GM21526 (cell line): ENCODE results near the gene TLL2.
"Not testable (repeated sequence)": the region's sequence is repeated elsewhere in the genome, so short reads cannot be mapped to it uniquely, and the experiment has no call there.

ENCODE experiments used
- ATAC-seq: cut with Tn5 transposase; IDR thresholded peaks from one replicate; pipeline ENCODE4 v1.9.1; 2021; ENCODE audit warnings: moderate library complexity; ENCODE audit not compliant: unreplicated experiment, low FRiP score

The TLL2 gene

DNA sequence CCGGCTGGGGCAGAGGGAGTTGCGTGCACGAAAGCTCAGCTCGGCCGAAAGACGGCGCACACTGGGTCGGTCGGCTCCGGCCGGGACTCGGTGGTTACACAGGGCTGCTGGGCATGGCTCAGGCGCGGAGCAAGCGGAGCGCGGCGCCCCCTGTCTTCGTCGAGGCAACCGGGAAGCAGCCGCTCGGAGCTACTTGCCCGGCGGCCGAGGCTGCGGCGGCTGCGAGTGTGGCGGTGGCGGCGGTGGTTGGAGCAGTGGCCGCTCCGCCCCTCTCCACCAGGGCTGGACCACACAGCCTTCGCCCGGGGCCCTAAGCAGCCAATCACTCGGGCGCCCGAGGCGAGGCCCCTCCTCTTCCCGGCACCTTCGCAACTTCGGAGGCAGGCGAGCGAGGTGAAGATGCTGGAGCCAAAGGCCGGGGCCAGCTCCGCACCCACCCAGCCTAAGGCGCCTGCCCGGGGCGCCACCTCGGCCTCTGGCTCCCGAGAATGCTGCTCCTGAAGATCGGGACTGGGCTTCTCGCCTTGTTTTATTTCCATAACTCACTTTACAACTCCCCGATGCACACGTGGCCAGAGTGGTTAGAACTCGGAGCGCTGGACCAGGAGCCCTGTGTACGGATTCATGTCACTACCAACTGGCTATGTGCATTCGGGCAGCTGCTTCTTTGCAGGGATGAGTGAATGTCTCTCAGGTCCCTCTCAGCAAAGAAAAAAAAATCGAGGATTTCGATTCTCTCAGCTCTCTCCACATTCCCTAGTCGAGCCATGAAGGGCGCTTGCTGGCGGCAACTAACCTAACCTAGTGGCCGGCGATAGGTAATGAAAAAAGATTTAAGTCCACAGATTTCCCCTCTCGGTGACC, at the start of gene TLL2:
Gene TLL2 (minus strand): TSS at position 229 of the 864 bp plus-strand sequence. CDS start 241 bp downstream, outside the sequence.
- peak; percentile 84 for ATAC-seq

DNA sequence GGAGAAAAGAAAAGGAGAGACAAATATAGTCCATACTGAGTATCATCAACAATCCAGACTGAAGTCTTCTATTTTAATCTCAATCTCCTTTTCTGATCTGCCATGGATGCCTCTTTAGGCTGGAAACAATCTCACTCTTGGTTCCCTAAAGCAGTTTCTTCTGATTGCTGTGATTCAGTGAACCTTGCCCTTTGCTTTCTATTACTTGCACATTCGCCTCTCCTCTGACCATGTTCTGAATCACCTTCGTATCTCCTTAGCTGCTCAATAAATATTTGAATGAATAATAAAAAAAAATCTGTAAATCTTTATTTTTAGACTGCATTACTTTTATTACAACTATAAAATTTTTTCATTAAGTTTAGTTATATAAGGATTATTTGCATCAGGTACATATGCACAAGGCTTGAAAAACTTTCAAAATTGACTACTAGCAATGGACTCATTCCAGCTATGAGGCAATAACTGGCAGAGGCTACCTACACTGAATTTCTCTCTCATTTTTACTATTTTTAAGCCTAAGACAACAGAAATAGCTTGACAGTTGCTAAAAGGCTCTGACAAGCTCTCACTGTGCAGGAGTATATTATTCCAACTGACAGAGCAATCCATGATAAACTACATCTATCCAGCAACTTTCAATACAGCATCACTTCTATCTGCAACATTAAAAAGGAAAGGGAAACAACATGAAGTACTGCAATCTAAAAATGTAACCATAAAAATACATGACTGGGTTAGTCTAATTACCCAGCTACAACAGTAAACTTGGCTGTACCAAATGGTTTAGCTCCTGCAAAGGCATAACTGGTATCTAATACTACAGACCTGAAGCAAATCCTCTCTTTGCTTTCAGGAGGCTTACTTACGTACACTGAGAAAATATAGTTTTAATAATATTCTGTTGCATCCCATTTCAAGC, 47.5 kb upstream of the TLL2 start:
- ATAC-seq: no peak

DNA sequence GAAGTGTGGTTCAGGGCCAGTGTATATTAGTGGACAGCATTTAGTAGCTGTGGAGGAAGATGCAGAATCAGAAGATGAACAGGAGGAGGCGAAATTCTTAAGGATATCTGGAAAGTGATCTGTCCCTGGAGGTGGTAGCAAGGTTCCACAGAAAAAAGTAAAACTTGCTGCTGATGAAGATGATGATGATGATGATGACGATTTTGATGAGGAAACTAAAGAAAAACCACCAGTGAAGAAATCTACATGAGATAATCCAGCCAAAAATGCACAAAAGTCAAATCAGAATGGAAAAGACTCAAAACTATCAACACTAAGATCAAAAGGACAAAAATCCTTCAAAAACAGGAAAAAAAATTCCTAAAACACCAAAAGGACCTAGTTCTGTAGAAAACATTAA, 46.8 kb upstream of the TLL2 start:
- no peak for ATAC-seq

DNA sequence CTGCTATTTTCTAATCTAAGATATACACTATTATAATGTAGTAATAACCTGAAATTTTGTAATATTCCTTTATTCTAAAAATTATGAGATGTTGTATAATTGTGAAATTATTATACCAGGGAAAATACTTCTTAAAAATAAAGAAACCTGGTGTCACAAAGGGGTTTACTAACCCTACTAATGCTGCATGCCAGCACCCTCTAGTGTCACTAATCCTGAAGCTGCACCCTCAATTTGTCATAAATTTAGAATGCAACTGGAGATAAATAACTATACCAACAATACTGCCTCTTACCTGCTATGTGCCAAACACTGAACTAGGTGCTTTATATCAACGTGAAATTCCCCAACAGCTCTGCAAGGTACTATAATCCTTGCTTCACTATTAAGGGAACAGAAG, 42.3 kb upstream of the TLL2 start:
- ATAC-seq: no peak

DNA sequence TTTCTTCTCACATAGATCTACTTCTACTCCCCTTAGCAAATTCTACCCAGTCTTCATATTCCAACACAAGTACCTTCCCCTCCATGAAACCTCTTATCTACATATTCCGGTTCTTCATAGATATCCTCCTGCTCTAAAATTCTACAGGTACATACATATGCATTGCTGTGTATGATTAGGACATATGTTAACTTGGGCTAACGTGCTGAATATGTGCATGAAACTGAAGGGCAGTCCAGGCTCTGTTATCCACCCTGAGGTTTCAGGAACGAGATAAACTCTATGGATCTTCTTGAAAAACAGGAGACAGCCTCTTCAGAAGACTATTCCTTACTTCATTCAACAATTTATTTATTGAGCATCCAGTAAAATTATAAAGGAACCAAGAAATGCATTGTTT, 41.6 kb upstream of the TLL2 start:
- no peak for ATAC-seq

DNA sequence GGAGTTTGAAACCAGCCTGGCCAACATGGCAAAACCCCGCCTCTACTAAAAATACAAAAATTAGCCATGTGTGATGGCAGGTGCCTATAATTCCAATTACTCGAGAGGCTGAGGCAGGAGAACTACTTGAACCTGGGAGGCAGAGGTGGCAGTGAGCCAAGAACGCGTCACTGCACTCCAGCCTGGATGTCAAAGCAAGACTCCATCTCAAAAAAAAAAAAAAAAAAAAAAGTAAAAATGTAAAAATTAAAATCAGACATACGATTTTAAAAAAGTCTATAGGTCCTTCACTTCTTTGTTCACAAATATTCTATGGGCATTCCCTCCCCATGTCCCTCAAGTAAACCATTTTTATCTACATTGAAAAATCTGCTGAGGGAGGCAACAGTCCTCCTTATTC, 34.9 kb upstream of the TLL2 start:
- no peak for ATAC-seq

DNA sequence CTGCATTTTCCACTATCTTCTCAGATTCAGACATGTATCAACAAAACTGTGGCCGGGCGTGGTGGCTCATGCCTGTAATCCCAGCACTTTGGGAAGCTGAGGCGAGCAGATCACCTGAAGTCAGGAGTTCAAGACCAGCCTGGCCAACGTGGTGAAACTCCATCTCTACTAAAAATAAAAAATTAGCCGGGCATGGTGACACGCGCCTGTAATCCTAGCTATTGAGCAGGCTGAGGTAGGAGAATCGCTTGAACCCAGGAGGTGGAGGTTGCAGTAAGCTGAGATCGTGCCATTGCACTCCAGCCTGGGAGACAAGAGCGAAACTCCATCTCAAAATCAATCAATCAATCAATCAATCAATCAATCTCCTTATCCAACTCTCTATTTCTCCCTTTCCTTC, 31.8 kb upstream of the TLL2 start:
- ATAC-seq: not testable (repeated sequence)

DNA sequence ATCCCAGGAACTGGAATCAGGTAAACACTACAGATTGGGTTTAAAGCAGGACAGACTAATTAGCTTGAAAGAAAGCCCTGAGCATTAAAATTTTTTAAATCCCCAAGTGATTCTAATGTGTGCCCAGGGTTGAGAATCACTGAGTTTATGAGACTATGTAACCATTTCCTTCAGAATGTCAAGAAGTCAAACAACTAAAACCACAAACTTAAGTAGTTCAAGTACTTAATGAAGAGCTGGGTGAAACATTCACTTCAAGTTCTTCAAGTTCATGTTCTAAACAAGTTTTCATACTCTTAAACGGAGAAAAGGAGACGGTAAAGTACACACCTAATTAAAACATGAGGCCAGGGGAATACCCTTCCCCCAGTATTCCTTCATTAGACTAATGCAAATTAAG, 28.2 kb upstream of the TLL2 start:
- ATAC-seq: no peak

DNA sequence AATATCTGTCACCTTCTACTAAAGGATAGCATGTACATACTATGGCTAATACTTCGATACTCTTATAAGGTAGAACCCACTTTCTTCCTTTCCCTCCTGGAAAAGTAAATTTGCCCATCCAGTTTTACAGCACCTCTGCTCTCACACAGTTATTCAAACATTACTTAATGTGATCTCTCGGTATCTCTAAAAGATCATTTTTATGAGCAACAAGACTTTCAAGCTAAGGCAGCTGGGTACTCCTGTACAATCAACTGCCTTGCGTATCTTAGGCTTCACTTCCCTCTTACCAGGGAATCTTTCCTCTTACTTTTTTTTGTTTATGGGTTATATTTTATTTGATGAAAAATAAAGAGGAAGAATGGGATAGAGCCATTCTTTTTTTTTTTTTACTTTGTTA, 26.5 kb upstream of the TLL2 start:
- no peak for ATAC-seq

DNA sequence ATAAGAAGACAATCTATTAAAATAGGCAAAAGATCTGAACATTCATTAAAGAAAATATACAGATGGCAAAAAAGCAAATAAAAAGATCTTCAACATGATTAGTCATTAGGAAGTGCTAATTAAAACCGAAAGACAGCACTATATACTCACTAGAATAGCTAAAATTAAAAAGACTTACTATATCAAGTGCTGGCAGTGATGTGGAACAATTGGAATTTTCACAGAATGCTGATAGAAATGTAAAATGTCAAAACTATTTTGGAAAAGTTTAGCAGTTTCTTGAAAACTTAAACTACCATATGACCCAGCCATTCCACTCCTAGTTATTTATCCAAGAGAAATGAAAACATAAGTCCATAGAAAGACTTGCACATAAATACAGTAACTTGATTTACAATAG, 25.0 kb upstream of the TLL2 start:
- ATAC-seq: no peak

DNA sequence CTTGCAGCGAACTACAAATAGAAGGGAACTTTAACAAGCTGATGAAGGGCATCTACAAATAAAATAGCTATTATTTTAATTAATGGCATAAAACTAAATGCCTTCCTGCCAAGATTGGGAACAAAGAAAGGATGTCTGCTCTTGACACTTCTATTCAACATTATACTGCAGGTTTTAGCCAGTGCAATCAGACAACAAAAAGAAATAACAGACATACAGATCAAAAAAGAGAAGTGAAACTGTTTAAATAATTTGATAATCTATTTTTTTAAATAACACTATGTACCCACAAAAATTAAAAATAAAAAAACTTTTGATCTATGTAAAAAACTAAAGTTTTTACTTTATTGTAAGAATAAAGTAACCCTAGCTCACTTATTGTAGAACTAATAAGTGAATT, 22.4 kb upstream of the TLL2 start:
- no peak for ATAC-seq

DNA sequence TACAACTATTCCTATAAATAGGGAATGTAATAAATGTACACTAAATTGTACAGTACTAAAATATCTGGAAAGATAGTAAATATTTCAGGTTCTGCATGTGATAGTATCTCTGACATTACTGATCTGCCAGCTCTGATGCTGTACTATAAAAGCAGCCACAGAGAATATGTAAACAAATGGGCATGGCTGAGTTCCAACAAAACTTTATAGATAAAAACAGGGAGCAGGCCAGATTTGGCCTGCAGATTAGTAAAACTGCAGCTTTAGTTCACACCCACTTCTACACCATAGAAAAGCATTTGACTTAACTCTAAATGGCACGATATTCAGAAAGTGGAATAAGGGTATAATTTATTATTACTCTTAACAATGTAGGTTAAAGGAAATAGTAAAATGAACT, 18.8 kb upstream of the TLL2 start:
- ATAC-seq: no peak

DNA sequence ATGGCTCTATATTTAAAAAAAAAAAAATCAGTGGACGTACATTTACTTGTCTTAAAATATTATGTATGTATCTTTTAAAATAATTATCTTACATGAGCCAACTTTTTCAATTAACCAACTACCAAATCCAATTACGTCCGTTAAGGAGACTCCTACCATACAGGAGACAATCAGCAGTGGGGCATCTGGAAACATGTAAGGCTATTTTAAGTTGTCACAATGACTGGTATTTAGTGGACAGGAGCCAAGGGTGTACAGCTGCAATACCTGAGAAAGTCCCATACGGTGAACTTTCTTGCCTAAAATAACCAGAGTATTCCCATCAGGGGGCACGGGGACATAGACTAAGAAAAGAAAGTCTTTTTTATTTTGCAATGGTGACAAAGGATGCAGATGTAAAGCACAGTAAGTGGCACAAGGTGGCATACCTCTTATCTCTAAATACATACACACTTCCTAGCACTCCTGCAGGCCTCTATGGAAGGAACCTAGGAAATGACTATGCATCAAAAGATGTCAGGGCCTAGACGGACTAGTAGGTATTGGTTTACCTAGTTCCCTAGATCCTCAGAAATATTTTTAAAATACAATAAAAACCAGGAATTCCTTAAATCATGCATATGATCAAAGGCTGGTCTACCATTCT, 16.0 kb upstream of the TLL2 start:
- ATAC-seq: no peak

DNA sequence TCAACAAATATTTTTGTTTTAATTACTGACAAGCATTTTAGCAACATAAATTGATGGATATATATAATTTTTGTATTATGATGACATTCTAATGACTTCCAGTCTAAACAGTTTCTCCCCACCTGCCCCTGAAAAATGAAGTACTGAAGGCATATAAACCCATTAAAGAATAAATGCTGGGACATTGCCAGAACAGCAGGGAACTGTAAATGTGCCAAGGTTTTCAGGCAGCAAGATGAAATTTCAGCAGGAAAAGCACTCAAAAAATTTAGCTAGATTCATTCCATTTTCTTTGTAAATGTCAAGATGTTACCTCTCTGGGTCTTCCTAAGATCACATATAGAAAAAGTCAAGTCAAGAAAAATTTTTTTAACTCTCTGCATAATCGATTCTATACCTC, 11.0 kb upstream of the TLL2 start:
- ATAC-seq: no peak

DNA sequence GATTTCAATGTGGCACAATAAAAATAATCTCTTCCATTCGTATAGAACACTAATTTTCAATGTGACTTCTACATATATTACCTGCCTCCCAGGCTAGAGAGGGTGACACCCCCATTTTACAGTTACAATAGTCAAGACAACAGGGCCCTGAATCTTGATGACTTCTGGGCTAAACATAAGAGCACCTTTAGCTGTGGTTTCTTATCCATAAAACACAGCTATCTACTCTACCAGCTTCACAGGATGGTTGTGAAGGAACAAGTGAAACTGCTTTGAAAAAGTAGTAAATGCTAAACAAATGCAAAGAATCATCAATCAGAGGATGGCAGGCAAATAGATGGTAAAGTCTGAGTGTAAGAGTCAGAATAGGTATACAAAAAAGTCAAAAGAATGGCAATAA, 3.6 kb upstream of the TLL2 start:
- no peak for ATAC-seq

DNA sequence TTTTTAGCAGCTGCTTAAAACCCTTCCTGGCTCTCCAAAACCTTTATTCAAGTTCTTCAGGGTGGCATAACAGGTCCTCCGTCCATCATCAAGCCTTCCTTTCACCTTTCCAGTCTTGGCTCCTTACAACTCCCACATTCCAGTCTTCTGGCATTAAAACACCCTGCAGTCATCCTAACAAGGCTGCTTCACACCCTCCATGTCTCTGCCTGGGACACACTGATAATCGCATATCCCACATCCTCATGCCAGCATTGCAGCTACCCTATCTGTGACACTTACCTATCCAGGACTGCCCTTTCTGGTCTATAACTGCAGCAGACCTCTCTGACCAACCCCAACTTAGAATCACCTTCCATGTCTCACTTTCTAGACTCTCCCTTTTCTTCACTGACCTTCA, 2.6 kb upstream of the TLL2 start:
- no peak for ATAC-seq

DNA sequence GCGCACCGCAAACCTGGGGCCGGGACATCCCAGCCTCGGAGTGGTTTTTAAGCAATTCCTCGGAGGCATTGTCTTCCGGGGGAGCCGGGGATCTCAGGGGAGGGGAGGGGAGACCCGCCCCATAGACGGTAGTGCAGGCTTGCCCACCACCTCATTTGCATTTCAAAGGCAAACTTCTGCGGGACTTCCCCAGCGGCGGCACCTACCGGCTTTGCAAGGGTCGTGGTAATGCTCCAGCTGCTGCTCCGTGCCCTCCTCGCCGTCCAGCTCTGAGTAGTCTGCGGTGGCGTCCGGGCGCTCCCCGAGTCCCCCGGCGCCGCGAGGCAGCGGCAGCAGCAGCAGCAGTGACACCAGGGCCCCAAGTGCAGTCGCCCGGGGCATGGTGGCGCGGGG, 425 bp downstream of the TLL2 start:
- no peak for ATAC-seq

DNA sequence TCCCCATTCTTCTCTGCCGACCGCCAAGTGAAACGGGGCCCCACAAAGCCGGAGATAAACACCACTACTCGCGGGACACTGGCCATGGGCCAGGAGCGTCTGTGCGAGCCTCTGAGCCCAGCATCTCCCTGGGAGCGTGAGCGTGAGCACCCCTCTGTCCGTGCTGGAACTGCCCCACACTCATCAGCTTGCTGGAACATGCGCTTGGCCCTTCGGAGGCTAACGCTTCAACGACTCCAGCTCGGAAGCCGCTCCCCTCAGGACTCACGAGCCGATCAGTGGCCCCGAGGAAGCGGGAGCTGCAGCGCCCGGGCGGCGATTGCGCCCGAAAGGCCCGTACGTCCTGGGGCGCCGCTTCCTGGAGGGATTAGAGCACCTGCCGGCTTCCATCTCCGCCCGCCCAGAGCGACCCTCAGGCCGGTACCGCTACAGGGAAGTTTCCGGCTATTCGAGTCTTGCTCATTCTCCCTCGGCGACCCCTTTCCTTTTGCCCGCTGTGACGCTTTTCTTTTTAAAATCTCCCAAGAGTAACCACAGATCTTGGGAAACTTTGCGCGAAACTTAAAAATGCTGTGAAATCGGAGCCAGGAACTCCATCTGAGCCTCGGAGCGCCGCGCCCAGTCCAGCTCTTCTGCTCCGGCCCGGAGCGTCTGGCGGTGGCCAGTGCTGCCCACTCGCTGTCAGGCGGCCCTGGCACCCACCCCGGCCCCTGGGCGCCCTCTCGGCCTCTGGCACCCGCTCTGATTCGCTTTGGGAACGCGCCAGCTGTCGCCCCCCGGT, 1.0 kb downstream of the TLL2 start:
- ATAC-seq: no peak

DNA sequence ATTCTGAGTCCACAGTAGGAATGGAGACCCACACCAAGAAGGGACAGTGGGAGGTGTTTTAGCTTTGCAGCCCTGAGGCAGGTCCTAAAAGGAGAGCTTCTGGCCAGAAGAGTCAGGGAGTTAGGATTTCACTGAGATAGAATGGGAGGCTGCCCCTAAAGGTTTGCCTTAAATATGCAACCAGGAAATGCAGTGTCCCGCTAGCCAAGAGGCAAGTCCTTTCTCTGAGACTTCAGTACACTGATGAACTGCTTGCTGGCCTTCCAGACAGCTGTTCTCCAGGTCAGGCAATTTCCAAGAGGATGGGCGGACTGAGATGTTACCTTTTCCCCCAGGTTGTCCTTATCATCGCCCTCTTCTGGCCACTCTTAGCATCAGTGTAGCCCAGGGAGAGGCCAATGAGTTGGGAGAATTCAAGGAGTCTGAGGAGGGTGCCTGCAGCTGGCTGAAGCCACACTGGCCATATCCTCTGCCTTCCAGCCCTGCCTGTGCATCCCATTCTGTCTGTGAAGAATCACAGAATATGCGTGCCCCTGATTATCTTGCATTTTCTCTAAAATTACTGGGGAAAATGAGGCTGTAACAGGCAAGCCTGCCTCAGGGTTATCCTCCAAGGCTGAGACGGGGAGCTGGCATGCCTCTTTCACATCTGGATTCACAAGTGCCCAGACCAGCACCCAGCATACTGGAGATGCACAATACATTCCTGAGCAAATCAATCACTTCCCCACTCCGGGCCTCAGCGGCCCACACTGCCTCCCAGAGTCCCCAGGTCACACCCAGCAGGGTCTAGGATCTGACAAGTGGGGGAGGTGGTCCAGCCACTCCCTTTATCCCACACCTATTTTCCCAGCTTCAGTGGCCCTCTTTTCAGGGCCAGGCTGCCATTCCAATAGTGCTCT, 2.4 kb downstream of the TLL2 start:
- no peak for ATAC-seq
